Upper lobe of right lung (tissue), 1 donor: Measurements from ENCODE around the gene FDX2. TPM values are rescaled to one million over a fixed set of nuclear protein-coding genes. Genes with fewer than 3 reads are reported as not detected.
A peak's percentile ranks its signal among the peaks of the same experiment; 100 is the strongest.

Experiments used
- ATAC-seq: fragments of 200-7000 bp; cut with Tn5 transposase; one replicate; pipeline ENCODE4 v1.9.1; 2020; ENCODE audit warnings: mild to moderate bottlenecking, moderate library complexity
- DNase-seq: peaks from one replicate; pipeline ENCODE4 v3.0.0-alpha.2; 2020
- H3K27ac ChIP-seq: fragments of 200-600 bp; one replicate; pipeline ENCODE4 v1.8.0; 2022
- H3K27me3 ChIP-seq: fragments of 200-600 bp; one replicate; pipeline ENCODE4 v1.8.0; 2022; ENCODE audit warnings: mild to moderate bottlenecking
- H3K36me3 ChIP-seq: fragments of 200-600 bp; one replicate; pipeline ENCODE4 v1.8.0; 2022
- H3K4me1 ChIP-seq: fragments of 200-600 bp; one replicate; pipeline ENCODE4 v1.8.0; 2022
- H3K4me3 ChIP-seq: fragments of 200-600 bp; one replicate; pipeline ENCODE4 v1.8.0; 2022; ENCODE audit warnings: mild to moderate bottlenecking
- H3K9me3 ChIP-seq: fragments of 200-600 bp; one replicate; pipeline ENCODE4 v1.8.0; 2022
- CTCF ChIP-seq: fragments of 200-600 bp; IDR thresholded peaks from one replicate; pipeline ENCODE4 v1.8.0; 2022; ENCODE audit warnings: antibody characterized with exemption
- intact Hi-C: fragments of 100-400 bp; cut with DNase I; formaldehyde crosslinking; loops from one replicate; pipeline ENCODE4 v1.11.0; 2022
- total RNA-seq: library from RNA; stranded (reverse); fragmentation: NEBNext Ultra II Directional; extraction: Animal tissue kit (Norgen Biotek cat#: 25700); gene quantifications from one replicate; pipeline ENCODE4 v1.2.1, GENCODE V29; 2021
- donor health status: DM: no; HTN: yes; CAD: no; lungs with severe emphysema.

Gene FDX2
- total RNA-seq, 1 donor from 2014 or later, result 19.2 TPM

DNA sequence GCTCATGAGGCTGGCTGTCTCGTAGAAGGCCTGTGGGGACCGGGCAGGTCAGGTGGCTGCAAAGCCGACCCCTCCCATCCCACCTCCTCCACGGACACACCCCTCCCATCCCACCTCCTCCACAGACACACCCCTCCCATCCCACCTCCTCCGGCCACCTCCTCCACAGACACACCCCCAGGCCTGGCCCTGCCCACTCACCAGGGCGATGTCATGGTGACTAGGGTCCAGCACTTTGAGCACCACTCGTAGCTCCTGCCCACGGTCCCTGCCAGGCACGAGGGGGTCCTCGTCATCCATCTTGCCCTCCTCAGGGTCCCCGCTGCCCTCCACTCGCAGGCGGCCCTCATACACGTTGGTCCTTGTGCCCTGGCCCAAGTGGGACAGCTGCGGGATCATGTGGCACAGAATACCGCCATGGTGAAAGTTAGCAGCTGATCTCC lies 45.8 kb upstream of the FDX2 start:
- H3K27me3 ChIP-seq, result no peaks in the 10 kb centered on the region
- H3K4me1 ChIP-seq, result no peaks in the 10 kb centered on the region
- intact Hi-C loops, result no loop called here
- H3K36me3 ChIP-seq, result peaks cover 74% of the 10 kb centered on the region
- no peak for TF ChIP-seq CTCF
- no peak overlapping the region for H3K4me3 ChIP-seq
- DNase-seq, result no peak
- no peaks in the 10 kb centered on the region for H3K9me3 ChIP-seq
- H3K27ac ChIP-seq, result no peak overlapping the region
- peak; percentile 4 for ATAC-seq

DNA sequence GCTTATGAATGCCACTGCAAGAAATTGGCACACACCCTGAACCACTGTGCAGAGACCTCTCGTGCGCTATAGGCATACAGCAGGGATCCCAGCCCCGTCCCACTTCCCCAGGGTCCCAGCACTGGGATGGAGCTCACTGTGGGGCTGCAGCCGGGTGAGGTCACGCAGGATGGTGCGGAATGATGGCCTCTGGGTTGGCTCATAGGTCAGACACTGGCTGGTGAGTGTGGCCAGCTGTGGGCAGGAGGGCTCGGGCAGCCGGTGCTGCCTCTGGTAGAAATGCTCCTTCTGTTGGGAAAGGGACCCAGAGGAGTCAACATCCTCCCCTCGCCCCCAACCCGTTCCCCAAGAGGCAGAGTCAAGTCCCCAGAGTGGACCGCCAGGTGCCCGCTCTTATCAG lies 40.6 kb upstream of the FDX2 start:
- no peaks in the 10 kb centered on the region for H3K27me3 ChIP-seq
- no peak for DNase-seq

DNA sequence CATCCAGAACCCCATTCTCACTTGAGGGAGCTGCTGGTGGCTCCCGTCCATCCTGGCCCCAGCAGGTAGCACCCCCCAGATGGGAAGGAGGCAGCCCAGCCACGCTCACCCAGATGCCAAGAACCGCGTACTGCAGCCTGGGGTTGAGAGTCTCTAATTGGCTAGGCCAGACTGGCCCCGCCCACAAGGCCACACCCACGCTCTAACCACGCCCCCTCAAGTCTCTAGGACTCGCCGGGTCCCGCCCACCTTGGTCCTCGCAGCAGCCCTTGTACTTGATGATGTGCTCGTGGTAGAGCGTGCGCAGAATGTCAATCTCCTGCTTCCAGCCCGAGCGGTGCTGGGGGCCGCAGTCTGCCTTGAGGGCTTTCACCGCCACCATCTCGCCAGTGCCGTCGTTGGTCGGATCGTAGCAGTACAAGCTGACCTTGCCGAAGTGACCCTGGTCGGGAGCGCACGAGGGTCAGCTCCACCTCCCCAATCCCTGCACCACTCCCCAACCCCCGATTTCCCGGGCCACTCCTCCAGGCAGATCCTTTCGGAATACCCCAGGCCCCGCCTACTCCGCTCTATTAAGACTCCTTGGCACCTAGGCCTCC lies 38.1 kb upstream of the FDX2 start:
- intact Hi-C loops, result no loop called here
- no peak for TF ChIP-seq CTCF
- Histone ChIP-seq H3K4me3 (no peak overlapping the region), H3K27ac (no peak overlapping the region), H3K36me3 (peaks cover 69% of the 10 kb centered on the region), H3K4me1 (no peaks in the 10 kb centered on the region), H3K27me3 (no peaks in the 10 kb centered on the region), H3K9me3 (no peaks in the 10 kb centered on the region)
- DNase-seq (no peak), ATAC-seq (peak; percentile 47)

More for the DNA sequence above, 40.6 kb upstream of the FDX2 start:
- Histone ChIP-seq H3K27ac (no peak overlapping the region), H3K36me3 (peaks cover 66% of the 10 kb centered on the region), H3K4me1 (no peaks in the 10 kb centered on the region), H3K4me3 (no peak overlapping the region), H3K9me3 (no peaks in the 10 kb centered on the region)
- intact Hi-C loops, result no loop called here
- no peak for TF ChIP-seq CTCF
- ATAC-seq, result no peak

- Histone ChIP-seq H3K9me3 (no peaks in the 10 kb centered on the region), H3K27me3 (no peaks in the 10 kb centered on the region), H3K36me3 (peaks cover 61% of the 10 kb centered on the region), H3K4me1 (no peaks in the 10 kb centered on the region), H3K27ac (peak overlapping the region; percentile 11), H3K4me3 (no peak overlapping the region)
- DNase-seq (no peak), ATAC-seq (peak; percentile 46)
- intact Hi-C loops, result no loop called here
- TF ChIP-seq CTCF, result no peak
Measured at GRCh38 chr19:10352764-10353671, 37.2 kb upstream of the FDX2 start.

DNA sequence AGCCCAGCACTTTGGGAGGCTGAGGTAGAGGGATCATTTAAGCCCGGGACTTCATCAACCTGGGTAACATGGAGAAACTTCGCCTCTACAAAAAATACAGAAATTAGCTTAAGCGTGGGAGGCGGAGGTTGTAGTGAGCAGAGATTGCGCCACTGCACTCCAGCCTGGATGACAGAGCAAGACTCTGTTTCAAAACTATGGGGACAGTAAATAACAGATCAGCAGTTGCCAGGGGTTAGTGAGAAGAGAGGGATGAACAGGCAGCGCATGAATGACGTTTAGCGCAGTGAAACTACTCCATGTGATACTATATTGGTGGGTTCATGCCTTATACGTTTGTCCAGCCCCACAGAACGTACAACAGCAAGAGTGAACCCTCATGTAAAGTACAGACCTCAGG lies 30.7 kb upstream of the FDX2 start:
- TF ChIP-seq CTCF, result no peak
- peak overlapping the region; percentile 78 for H3K27ac ChIP-seq
- intact Hi-C loops, result no loop called here
- peaks cover 12% of the 10 kb centered on the region for H3K36me3 ChIP-seq
- ATAC-seq (peak; percentile 95), DNase-seq (peak; percentile 83)
- H3K27me3 ChIP-seq, result no peaks in the 10 kb centered on the region
- H3K4me3 ChIP-seq, result no peak overlapping the region
- H3K9me3 ChIP-seq, result no peaks in the 10 kb centered on the region
- no peaks in the 10 kb centered on the region for H3K4me1 ChIP-seq
